ENCODE measurements around the gene SND1. TPM values are rescaled to one million over a fixed set of nuclear protein-coding genes. Genes with fewer than 3 reads are reported as not detected.

Gene SND1
- total and polyA plus RNA-seq, 12 donors = 58.9 to 266 (median 132) TPM

DNA sequence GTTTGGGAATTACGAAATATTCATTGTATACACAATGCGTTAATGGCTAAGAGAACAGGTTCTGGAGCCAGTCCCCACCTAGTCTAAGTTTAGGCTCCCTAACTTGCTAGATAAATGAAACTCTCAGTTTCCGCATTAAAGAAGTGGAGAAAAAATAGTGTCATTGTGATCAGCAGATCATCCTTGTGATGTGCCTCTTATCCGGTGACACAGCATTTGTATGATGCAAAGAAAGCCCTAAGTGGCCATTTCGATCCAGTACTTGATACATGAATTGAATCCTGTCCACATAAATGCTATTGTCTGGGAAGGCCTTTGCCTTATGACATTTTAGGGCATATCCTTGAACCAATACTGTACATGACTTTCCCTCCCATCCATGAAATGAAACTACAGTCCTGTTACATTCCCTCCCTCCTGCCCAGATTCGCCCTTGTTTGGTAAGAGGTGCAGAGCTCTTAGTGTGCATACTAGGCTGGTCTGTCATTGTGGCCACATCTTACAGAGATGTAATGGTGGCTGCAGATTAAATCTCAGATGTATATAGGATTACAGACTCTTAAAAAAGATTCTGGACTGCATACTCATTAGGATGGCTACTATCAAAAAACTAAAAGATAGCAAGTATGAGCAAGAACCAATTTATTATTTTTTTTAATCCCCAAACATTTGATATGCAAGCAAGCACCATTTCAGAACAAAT lies 298.4 kb downstream of the SND1 start:
- no peaks in the 10 kb centered on the region for H3K27me3 ChIP-seq
- no peaks in the 10 kb centered on the region for H3K9me3 ChIP-seq (replicated peaks in 1 of 3)
- TF ChIP-seq, protein P1, sequence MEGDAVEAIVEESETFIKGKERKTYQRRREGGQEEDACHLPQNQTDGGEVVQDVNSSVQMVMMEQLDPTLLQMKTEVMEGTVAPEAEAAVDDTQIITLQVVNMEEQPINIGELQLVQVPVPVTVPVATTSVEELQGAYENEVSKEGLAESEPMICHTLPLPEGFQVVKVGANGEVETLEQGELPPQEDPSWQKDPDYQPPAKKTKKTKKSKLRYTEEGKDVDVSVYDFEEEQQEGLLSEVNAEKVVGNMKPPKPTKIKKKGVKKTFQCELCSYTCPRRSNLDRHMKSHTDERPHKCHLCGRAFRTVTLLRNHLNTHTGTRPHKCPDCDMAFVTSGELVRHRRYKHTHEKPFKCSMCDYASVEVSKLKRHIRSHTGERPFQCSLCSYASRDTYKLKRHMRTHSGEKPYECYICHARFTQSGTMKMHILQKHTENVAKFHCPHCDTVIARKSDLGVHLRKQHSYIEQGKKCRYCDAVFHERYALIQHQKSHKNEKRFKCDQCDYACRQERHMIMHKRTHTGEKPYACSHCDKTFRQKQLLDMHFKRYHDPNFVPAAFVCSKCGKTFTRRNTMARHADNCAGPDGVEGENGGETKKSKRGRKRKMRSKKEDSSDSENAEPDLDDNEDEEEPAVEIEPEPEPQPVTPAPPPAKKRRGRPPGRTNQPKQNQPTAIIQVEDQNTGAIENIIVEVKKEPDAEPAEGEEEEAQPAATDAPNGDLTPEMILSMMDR (IDR thresholded peaks at IDR 0.05) = no peak
- TF ChIP-seq POLR2A (IDR thresholded peaks at IDR 0.05) = no peak
- DNase-seq = no peak
- no peak overlapping the region for H3K4me3 ChIP-seq
- H3K4me1 ChIP-seq (replicated peaks in 1 of 2) = peaks cover 0 to 11% of the 10 kb centered on the region in 2 donors
- H3K27ac ChIP-seq = no peak overlapping the region
- 92 to 98% (median 94%) methylated on average over 6 of the region's 6 CpGs for WGBS, 4 donors
- intact Hi-C loops (cut with DNase I) = no loop called here
- H3K36me3 ChIP-seq (replicated peaks in 1 of 2) = no peaks in the 10 kb centered on the region

DNA sequence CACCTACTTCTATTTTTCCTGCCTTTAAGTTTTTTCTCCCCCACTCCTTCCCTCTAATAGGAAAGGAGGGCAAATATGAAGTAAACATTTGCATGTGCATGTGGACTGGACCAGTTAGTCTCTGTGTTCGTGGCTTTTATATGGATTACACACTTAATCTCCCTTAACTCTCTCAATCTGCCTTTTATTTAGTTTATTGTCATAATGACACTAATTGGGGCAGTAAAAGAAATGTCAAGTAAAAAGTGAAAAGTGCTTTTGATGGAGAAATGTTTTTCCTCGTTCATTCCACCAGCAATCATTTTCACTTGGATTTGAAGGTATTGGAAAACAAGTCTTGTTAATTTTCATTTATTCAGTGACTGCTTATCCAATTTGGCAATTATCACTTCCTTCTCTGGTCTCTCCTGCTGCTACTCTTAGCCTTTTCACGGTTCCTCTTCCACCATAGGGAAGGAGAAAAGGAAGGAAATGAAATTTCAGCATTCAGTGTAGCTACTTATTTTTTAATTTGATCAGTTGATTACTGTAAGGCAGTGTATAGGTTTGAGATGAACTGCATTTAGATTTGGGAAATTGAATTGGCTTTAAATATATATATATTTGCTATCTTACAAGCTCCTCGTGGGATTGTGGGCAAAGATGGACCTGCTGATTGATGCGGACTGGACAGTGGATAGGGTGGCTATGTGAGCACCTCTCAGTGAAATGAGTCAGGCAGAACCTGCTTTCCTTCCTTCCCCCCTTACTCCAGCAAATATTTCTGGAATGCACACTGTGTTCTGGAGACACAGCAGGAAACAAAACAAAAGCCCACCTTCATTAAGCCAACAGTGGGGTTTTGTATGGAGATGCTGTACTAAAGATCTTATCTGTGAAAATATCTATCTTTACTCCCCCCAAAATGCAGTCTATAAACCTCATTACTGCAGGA lies 301.7 kb downstream of the SND1 start:
- Histone ChIP-seq H3K27ac (no peak overlapping the region), H3K4me1 (replicated peaks in 1 of 2) (peaks cover 0 to 11% of the 10 kb centered on the region in 2 donors), H3K36me3 (replicated peaks in 1 of 2) (no peaks in the 10 kb centered on the region), H3K4me3 (no peak overlapping the region), H3K9me3 (replicated peaks in 1 of 3) (no peaks in the 10 kb centered on the region), H3K27me3 (no peaks in the 10 kb centered on the region)
- TF ChIP-seq, protein P1 (IDR thresholded peaks at IDR 0.05) = no peak
- no peak for TF ChIP-seq POLR2A (IDR thresholded peaks at IDR 0.05)
- DNase-seq = no peak
- intact Hi-C loops (cut with DNase I) = no loop called here
- 81 to 89% (median 85%) methylated on average over 5 of the region's 5 CpGs for WGBS, 4 donors

DNA sequence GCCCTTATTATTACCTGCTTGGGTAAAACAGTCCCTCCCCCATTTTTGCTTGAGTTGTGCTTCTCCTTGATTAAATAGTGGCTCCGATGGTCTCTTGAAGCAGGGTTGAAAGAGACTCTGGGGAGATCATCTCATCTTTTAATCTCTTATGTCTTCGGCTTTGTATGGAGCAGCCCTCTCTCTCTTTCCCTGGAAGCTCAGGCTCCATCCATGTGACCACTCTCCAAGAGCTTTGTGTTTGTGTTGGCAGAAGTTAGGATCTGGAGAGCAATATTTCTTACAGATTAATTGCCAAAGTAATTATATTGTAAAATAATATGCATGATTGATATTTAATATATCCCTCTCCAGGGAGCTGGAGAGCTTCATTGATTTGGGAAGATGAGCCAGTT lies 302.4 kb downstream of the SND1 start:
- DNase-seq = no peak
- Histone ChIP-seq H3K27ac (no peak overlapping the region), H3K4me3 (no peak overlapping the region), H3K4me1 (replicated peaks in 1 of 2) (peaks cover 0 to 11% of the 10 kb centered on the region in 2 donors), H3K9me3 (replicated peaks in 1 of 3) (no peaks in the 10 kb centered on the region), H3K27me3 (no peaks in the 10 kb centered on the region), H3K36me3 (replicated peaks in 1 of 2) (no peaks in the 10 kb centered on the region)
- WGBS, 4 donors = 75 to 86% (median 79%) methylated on average over 2 of the region's 2 CpGs
- intact Hi-C loops (cut with DNase I) = no loop called here
- no peak for TF ChIP-seq POLR2A (IDR thresholded peaks at IDR 0.05)
- TF ChIP-seq, protein P1 (IDR thresholded peaks at IDR 0.05) = no peak

DNA sequence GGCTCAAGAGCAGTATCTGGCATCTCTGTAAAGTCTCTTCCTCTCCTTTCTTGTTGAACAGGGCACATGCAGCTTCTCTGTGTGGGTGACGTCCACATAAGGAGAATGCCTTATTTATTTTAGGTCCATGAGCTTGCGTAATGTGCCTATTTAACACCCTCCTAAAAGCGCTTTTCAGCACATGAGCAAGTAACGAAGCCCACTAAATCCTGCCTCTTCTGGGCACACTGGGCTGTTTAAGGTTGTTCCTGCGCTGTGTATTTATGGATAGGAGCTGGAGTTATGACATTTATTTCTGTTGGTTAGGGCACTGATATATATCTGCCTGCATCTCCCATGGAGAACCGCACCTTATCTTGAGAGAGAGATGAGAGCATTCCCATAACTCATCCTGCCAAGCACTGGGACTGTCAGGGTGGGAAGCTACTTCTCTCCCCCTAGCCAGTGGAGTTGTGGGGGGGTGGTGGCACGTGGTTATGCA lies 303.1 kb downstream of the SND1 start:
- Histone ChIP-seq H3K27ac (no peak overlapping the region), H3K27me3 (no peaks in the 10 kb centered on the region), H3K9me3 (replicated peaks in 1 of 3) (no peaks in the 10 kb centered on the region), H3K4me1 (replicated peaks in 1 of 2) (peaks cover 0 to 6% of the 10 kb centered on the region in 2 donors), H3K4me3 (no peak overlapping the region), H3K36me3 (replicated peaks in 1 of 2) (no peaks in the 10 kb centered on the region)
- WGBS, 4 donors = 82 to 87% (median 83%) methylated on average over 7 of the region's 7 CpGs
- TF ChIP-seq, protein P1 (IDR thresholded peaks at IDR 0.05) = no peak
- no peak for TF ChIP-seq POLR2A (IDR thresholded peaks at IDR 0.05)
- intact Hi-C loops (cut with DNase I) = no loop called here
- DNase-seq = no peak
